Progenitor cell of endocrine pancreas (in vitro differentiated cells): ENCODE measurements around the gene FCRL5. TPM values are rescaled to one million over a fixed set of nuclear protein-coding genes. Genes with fewer than 3 reads are reported as not detected.

Experiments used
- DNase-seq: peaks from one replicate; pipeline ENCODE4 v3.0.0; 2021; ENCODE audit warnings: low spot score; ENCODE audit not compliant: unreplicated experiment
- H3K27ac Mint-ChIP-seq: 2 replicates; pipeline ENCODE4 v1.8.0; 2021; ENCODE audit warnings: mild to moderate bottlenecking, moderate library complexity, mixed read lengths
- H3K27me3 Mint-ChIP-seq: 2 replicates; pipeline ENCODE4 v1.8.0; 2021; ENCODE audit warnings: mixed read lengths
- H3K36me3 Mint-ChIP-seq: 2 replicates; pipeline ENCODE4 v1.8.0; 2022; ENCODE audit warnings: mixed read lengths; ENCODE audit not compliant: insufficient read depth
- H3K4me1 Mint-ChIP-seq: 2 replicates; pipeline ENCODE4 v1.8.0; 2021; ENCODE audit warnings: low read depth, mixed read lengths
- H3K4me3 Mint-ChIP-seq: 2 replicates; pipeline ENCODE4 v1.8.0; 2021; ENCODE audit warnings: low read depth, mild to moderate bottlenecking, moderate library complexity, mixed read lengths
- H3K9me3 Mint-ChIP-seq: 2 replicates; pipeline ENCODE4 v1.8.0; 2021; ENCODE audit warnings: low read depth, mixed read lengths
- CTCF ChIP-seq: fragments of 200-600 bp; sonication (generic); IDR thresholded peaks from one replicate; pipeline ENCODE4 v1.5.0; 2021; ENCODE audit warnings: antibody characterized with exemption, mild to moderate bottlenecking; ENCODE audit not compliant: unreplicated experiment
- total RNA-seq: library from RNA; stranded (reverse); gene quantifications from 2 replicates; pipeline ENCODE4 v1.2.1, GENCODE V29; 2021

Gene FCRL5
- total RNA-seq, 1 donor from 2014 or later, result not detected

- no peak overlapping the region for H3K4me3 Mint-ChIP-seq
- peaks cover 14% of the 10 kb centered on the region for H3K27me3 Mint-ChIP-seq
- no peaks in the 10 kb centered on the region for H3K36me3 Mint-ChIP-seq
- DNase-seq, result peak; percentile 40
- peak; percentile 89 for TF ChIP-seq CTCF
- H3K27ac Mint-ChIP-seq, result no peak overlapping the region
- H3K9me3 Mint-ChIP-seq, result no peaks in the 10 kb centered on the region
- peaks cover 9% of the 10 kb centered on the region for H3K4me1 Mint-ChIP-seq
Observed at GRCh38 chr1:157496121-157496526, 56.2 kb downstream of the FCRL5 start.

DNA sequence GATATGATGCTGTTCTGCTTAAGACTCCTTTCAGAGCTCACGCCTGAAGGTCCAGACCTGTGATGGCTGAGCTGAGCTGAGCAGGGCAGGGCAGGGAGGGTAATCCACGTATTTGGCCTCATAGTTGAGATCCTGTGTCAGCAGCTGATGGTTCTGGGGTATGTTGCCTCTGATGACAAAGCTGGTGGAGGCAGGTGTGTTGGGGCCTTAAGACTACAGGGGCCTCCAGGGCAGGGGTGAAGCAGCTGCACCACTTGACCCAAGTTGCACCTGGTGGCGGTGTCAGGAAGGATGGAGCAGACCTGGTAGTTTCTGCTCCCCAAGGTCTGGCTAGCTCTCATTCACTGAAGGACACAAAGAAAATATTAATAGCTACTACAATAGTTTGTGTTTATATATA, 57.0 kb downstream of the FCRL5 start:
- no peak for DNase-seq
- no peaks in the 10 kb centered on the region for H3K36me3 Mint-ChIP-seq
- no peaks in the 10 kb centered on the region for H3K9me3 Mint-ChIP-seq
- TF ChIP-seq CTCF, result no peak
- H3K27ac Mint-ChIP-seq, result no peak overlapping the region
- peaks cover 9% of the 10 kb centered on the region for H3K4me1 Mint-ChIP-seq
- peaks cover 14% of the 10 kb centered on the region for H3K27me3 Mint-ChIP-seq
- no peak overlapping the region for H3K4me3 Mint-ChIP-seq

GRCh38 chr1:157494093-157494492, 58.2 kb downstream of the FCRL5 start:
- Mint-ChIP-seq H3K27ac (no peak overlapping the region), H3K4me1 (peaks cover 9% of the 10 kb centered on the region), H3K36me3 (no peaks in the 10 kb centered on the region), H3K27me3 (peaks cover 14% of the 10 kb centered on the region), H3K9me3 (no peaks in the 10 kb centered on the region), H3K4me3 (no peak overlapping the region)
- DNase-seq, result no peak
- TF ChIP-seq CTCF, result no peak

- Mint-ChIP-seq H3K27me3 (peaks cover 14% of the 10 kb centered on the region), H3K36me3 (no peaks in the 10 kb centered on the region), H3K27ac (no peak overlapping the region), H3K4me1 (no peaks in the 10 kb centered on the region), H3K9me3 (no peaks in the 10 kb centered on the region), H3K4me3 (no peak overlapping the region)
- peak; percentile 85 for TF ChIP-seq CTCF
- DNase-seq, result peak; percentile 76
Observed at GRCh38 chr1:157490467-157491165, 61.7 kb downstream of the FCRL5 start.

- no peak for TF ChIP-seq CTCF
- Mint-ChIP-seq H3K36me3 (no peaks in the 10 kb centered on the region), H3K27ac (no peak overlapping the region), H3K4me1 (no peaks in the 10 kb centered on the region), H3K4me3 (no peak overlapping the region), H3K27me3 (peaks cover 9% of the 10 kb centered on the region), H3K9me3 (no peaks in the 10 kb centered on the region)
- no peak for DNase-seq
Observed at GRCh38 chr1:157488156-157488555, 64.2 kb downstream of the FCRL5 start.
